HCT116 (cell line): Measurements from ENCODE around the gene DPF3.

Experiments
- CBX3 ChIP-seq: IDR thresholded peaks from 2 replicates; pipeline ENCODE4 v1.6.1; 2012; ENCODE audit warnings: low read depth
- CEBPB ChIP-seq: IDR thresholded peaks from 2 replicates; pipeline ENCODE4 v1.6.1; 2012; ENCODE audit warnings: low read depth
- EZH2 ChIP-seq: fragments of 200-600 bp; sonication (generic); IDR thresholded peaks from 2 replicates; pipeline ENCODE4 v1.6.1; 2017; ENCODE audit warnings: antibody characterized with exemption, mixed run types
- POLR2A ChIP-seq: IDR thresholded peaks from 2 replicates; pipeline ENCODE4 v1.7.0; 2011; ENCODE audit warnings: borderline replicate concordance; ENCODE audit not compliant: insufficient read depth, insufficient read length; ENCODE audit errors: extremely low read depth
- RAD21 ChIP-seq: IDR thresholded peaks from 2 replicates; pipeline ENCODE4 v1.6.1; 2012; ENCODE audit warnings: low read depth, mild to moderate bottlenecking
- TCF7L2 ChIP-seq: IDR thresholded peaks from 2 replicates; pipeline ENCODE4 v1.7.0; 2011; ENCODE audit warnings: borderline replicate concordance, inconsistent platforms; ENCODE audit not compliant: insufficient read depth, insufficient read length; ENCODE audit errors: extremely low read depth
- ZFX ChIP-seq: fragments of 450-650 bp; IDR thresholded peaks from 2 replicates; pipeline ENCODE4 v1.6.1; 2017
- ZNF274 ChIP-seq: fragments of 200-500 bp; sonication (Bioruptor generic); IDR thresholded peaks from 2 replicates; pipeline ENCODE4 v1.6.1; 2014; ENCODE audit warnings: mild to moderate bottlenecking, low read depth, low read length, inconsistent platforms
- TF ChIP-seq, protein P1 (sequence below), 3 experiments: fragments of 200-600 bp in 1 of 3; sonication (generic) in 1 of 3; IDR thresholded peaks in 2 of 3; conservative IDR thresholded peaks in 1 of 3; 2 replicates each; pipeline ENCODE4 v1.5.1; 2012 to 2017; ENCODE audit warnings: low read depth in 2 of 3, low read length in 2 of 3, antibody characterized with exemption in 1 of 3, borderline replicate concordance in 1 of 3, control low read depth in 1 of 3, mild to moderate bottlenecking in 1 of 3, mixed read lengths in 1 of 3, mixed run types in 1 of 3, moderate library complexity in 1 of 3; ENCODE audit not compliant: insufficient read depth in 1 of 3
- TF ChIP-seq, protein P2 (sequence below): IDR thresholded peaks from 2 replicates; pipeline ENCODE4 v1.6.1; 2011; ENCODE audit warnings: mild to moderate bottlenecking, low read length, moderate library complexity; ENCODE audit not compliant: insufficient replicate concordance; ENCODE audit errors: extremely low read depth

DNA sequence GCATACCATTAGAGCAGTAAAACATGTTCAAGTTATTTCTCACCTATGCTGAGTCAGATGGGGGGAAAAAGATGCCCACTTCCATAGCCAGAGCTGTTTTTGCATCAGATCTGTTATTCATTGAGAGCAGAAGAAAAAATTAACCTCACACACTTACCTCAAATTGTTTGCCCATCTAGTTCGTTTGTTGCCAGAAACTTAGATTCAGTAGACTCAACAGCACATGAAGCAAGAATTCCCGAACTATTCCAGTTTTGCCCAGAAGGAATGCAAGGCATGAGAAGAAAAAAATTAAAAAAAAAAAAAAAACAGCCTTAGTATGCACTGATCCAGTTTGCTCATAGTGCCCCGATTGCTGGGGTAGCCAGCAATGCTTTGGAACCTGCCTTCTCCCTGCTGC lies 12.4 kb upstream of the DPF3 start:
- no peak for TF ChIP-seq EZH2
- TF ChIP-seq TCF7L2 = no peak
- no peak for TF ChIP-seq POLR2A
- TF ChIP-seq, protein P1, sequence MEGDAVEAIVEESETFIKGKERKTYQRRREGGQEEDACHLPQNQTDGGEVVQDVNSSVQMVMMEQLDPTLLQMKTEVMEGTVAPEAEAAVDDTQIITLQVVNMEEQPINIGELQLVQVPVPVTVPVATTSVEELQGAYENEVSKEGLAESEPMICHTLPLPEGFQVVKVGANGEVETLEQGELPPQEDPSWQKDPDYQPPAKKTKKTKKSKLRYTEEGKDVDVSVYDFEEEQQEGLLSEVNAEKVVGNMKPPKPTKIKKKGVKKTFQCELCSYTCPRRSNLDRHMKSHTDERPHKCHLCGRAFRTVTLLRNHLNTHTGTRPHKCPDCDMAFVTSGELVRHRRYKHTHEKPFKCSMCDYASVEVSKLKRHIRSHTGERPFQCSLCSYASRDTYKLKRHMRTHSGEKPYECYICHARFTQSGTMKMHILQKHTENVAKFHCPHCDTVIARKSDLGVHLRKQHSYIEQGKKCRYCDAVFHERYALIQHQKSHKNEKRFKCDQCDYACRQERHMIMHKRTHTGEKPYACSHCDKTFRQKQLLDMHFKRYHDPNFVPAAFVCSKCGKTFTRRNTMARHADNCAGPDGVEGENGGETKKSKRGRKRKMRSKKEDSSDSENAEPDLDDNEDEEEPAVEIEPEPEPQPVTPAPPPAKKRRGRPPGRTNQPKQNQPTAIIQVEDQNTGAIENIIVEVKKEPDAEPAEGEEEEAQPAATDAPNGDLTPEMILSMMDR (IDR thresholded peaks at IDR 0.05 in 2 of 3, conservative IDR thresholded peaks at IDR 0.05 in 1 of 3; ENCODE audit: borderline replicate concordance in 1 of 3, insufficient read depth in 1 of 3, low read depth in 2 of 3, low read length in 2 of 3) = no peak
- TF ChIP-seq RAD21 = no peak
- no peak for TF ChIP-seq CEBPB
- TF ChIP-seq CBX3 = no peak
- no peak for TF ChIP-seq ZNF274
- TF ChIP-seq, protein P2, sequence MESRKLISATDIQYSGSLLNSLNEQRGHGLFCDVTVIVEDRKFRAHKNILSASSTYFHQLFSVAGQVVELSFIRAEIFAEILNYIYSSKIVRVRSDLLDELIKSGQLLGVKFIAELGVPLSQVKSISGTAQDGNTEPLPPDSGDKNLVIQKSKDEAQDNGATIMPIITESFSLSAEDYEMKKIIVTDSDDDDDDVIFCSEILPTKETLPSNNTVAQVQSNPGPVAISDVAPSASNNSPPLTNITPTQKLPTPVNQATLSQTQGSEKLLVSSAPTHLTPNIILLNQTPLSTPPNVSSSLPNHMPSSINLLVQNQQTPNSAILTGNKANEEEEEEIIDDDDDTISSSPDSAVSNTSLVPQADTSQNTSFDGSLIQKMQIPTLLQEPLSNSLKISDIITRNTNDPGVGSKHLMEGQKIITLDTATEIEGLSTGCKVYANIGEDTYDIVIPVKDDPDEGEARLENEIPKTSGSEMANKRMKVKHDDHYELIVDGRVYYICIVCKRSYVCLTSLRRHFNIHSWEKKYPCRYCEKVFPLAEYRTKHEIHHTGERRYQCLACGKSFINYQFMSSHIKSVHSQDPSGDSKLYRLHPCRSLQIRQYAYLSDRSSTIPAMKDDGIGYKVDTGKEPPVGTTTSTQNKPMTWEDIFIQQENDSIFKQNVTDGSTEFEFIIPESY = no peak
- no peak for TF ChIP-seq ZFX
